HG02840 (cell line): ENCODE measurements around the gene ABCF3.

Experiments used
- ATAC-seq: cut with Tn5 transposase; IDR thresholded peaks from one replicate; pipeline ENCODE4 v1.9.1; 2021; ENCODE audit warnings: mild to moderate bottlenecking, moderate library complexity, moderate number of reproducible peaks; ENCODE audit not compliant: unreplicated experiment, low FRiP score

The ABCF3 gene

GRCh38 chr3:184167786-184168185 is 18.2 kb upstream of the ABCF3 start:
- ATAC-seq, result no peak

- no peak for ATAC-seq
Measured at GRCh38 chr3:184168363-184169120, 17.5 kb upstream of the ABCF3 start.

GRCh38 chr3:184169896-184170875 is 15.8 kb upstream of the ABCF3 start:
- no peak for ATAC-seq

- no peak for ATAC-seq
Measured at GRCh38 chr3:184171562-184171961, 14.4 kb upstream of the ABCF3 start.

- ATAC-seq, result no peak
Measured at GRCh38 chr3:184172681-184173373, 13.2 kb upstream of the ABCF3 start.

GRCh38 chr3:184173374-184173722 is 12.7 kb upstream of the ABCF3 start:
- no peak for ATAC-seq

GRCh38 chr3:184174284-184174645 is 11.7 kb upstream of the ABCF3 start:
- no peak for ATAC-seq

GRCh38 chr3:184174646-184175492 is 11.1 kb upstream of the ABCF3 start, which contains the start of gene AP2M1:
Gene AP2M1, plus strand, starts transcription at chr3:184174855. Its CDS starts 2,139 bp downstream, at chr3:184176994.
- ATAC-seq, result peak; percentile 94

GRCh38 chr3:184175506-184175905 is 10.5 kb upstream of the ABCF3 start:
- ATAC-seq, result no peak

- no peak for ATAC-seq
Measured at GRCh38 chr3:184175981-184176376, 10.0 kb upstream of the ABCF3 start.

- ATAC-seq, result no peak
Measured at GRCh38 chr3:184176377-184177330, 9.3 kb upstream of the ABCF3 start.

- ATAC-seq, result no peak
Measured at GRCh38 chr3:184177331-184177731, 8.7 kb upstream of the ABCF3 start.

GRCh38 chr3:184177767-184178306 is 8.2 kb upstream of the ABCF3 start:
- no peak for ATAC-seq

GRCh38 chr3:184178521-184179138 is 7.4 kb upstream of the ABCF3 start:
- ATAC-seq, result no peak

- ATAC-seq, result no peak
Measured at GRCh38 chr3:184180165-184180564, 5.8 kb upstream of the ABCF3 start.

GRCh38 chr3:184181596-184181995 is 4.4 kb upstream of the ABCF3 start:
- ATAC-seq, result no peak

- no peak for ATAC-seq
Measured at GRCh38 chr3:184183679-184184078, 2.3 kb upstream of the ABCF3 start.

- no peak for ATAC-seq
Measured at GRCh38 chr3:184184546-184185230, 1.3 kb upstream of the ABCF3 start.
